HepG2 (cell line): ENCODE data around the gene ZNF324B. TPM values are rescaled to one million over a fixed set of nuclear protein-coding genes. Genes with fewer than 3 reads are reported as not detected.

Experiments used
- ATAC-seq: fragments of 200-7000 bp; cut with Tn5 transposase; 3 replicates; pipeline ENCODE4 v1.9.1; 2020; ENCODE audit warnings: mild to moderate bottlenecking, moderate library complexity
- BruUV-seq: library from RNA; stranded (reverse); fragments of 400-500 nt; replicated peaks from 2 replicates; lab custom pipeline; 2021; lab: Mats Ljungman, UMichigan
- CTCF ChIA-PET: fragments of 300-600 bp; formaldehyde crosslinking; extraction: SDS; loops from one replicate; lab custom pipeline; 2021; ENCODE audit warnings: low total read pairs, inconsistent platforms, low intra/inter-chr PET ratio; lab: Yijun Ruan, JAX
- POLR2A ChIA-PET: fragments of 350-600 bp; sonication (Branson Sonifier 250); formaldehyde crosslinking; loops from one replicate; lab custom pipeline; 2020; ENCODE audit warnings: antibody characterized with exemption, inconsistent platforms; lab: Yijun Ruan, JAX
- DNase-seq: peaks from one replicate; pipeline ENCODE4 v3.0.0-alpha.2; 2015; ENCODE audit warnings: low spot score
- FAIRE-seq: peaks from 3 replicates; lab custom pipeline; 2011; peaks lifted over from hg19 to GRCh38; lab: Jason Lieb, UNC
- H2AFZ ChIP-seq: one replicate; pipeline ENCODE4 v1.6.1; 2011; ENCODE audit warnings: low read length, inconsistent platforms
- H3K27ac ChIP-seq: fragments of 300-600 bp; 3 replicates; pipeline ENCODE4 v1.8.0; 2011; ENCODE audit warnings: mixed run types, mild to moderate bottlenecking, mixed read lengths, low read length, inconsistent platforms; ENCODE audit not compliant: insufficient read depth; ENCODE audit errors: extremely low read length
- H3K27me3 ChIP-seq, 2 experiments: fragments of 200-600 bp in 1 of 2; 2 replicates in 1 of 2; 3 replicates in 1 of 2; pipeline versions ENCODE4 v1.6.0 to v1.8.0; 2011; ENCODE audit warnings: low read length in 2 of 2, mild to moderate bottlenecking in 2 of 2, moderate library complexity in 2 of 2, inconsistent platforms in 1 of 2; ENCODE audit not compliant: insufficient read depth in 2 of 2, control insufficient read depth in 1 of 2
- H3K36me3 ChIP-seq, 2 experiments: fragments of 200-600 bp in 1 of 2; replicated peaks in 1 of 2; 2 replicates in 1 of 2; 3 replicates in 1 of 2; pipeline versions ENCODE4 v1.5.1 to v1.8.0; 2011; ENCODE audit warnings: low read length in 2 of 2, inconsistent platforms in 1 of 2; ENCODE audit not compliant: insufficient read depth in 2 of 2, control insufficient read depth in 1 of 2
- H3K4me1 ChIP-seq: 2 replicates; pipeline ENCODE4 v1.5.1; 2012; ENCODE audit warnings: low read length, inconsistent platforms; ENCODE audit not compliant: insufficient read depth
- H3K4me2 ChIP-seq: 2 replicates; pipeline ENCODE4 v1.6.0; 2011; ENCODE audit warnings: low read depth, low read length, inconsistent platforms
- H3K4me3 ChIP-seq, 3 experiments: fragments of 200-600 bp in 1 of 3; sonication (generic), shearing (Covaris generic) in 1 of 3; replicated peaks in 1 of 3; 2 replicates each; pipeline ENCODE4 v1.5.1; 2011 to 2016; ENCODE audit warnings: low read length in 3 of 3, inconsistent platforms in 2 of 3, low read depth in 2 of 3, mild to moderate bottlenecking in 2 of 3, control low read depth in 1 of 3, mixed read lengths in 1 of 3; ENCODE audit not compliant: insufficient read depth in 1 of 3
- H3K79me2 ChIP-seq: one replicate; pipeline ENCODE4 v1.6.1; 2011; ENCODE audit warnings: low read length, inconsistent platforms; ENCODE audit not compliant: insufficient read depth
- H3K9ac ChIP-seq: 2 replicates; pipeline ENCODE4 v1.6.0; 2011; ENCODE audit warnings: mild to moderate bottlenecking, low read depth, low read length, inconsistent platforms; ENCODE audit not compliant: insufficient read depth
- H3K9me3 ChIP-seq: 2 replicates; pipeline ENCODE4 v1.5.1; 2012; ENCODE audit warnings: mild to moderate bottlenecking, low read length
- H4K20me1 ChIP-seq: 2 replicates; pipeline ENCODE4 v1.6.0; 2011; ENCODE audit warnings: inconsistent platforms, mild to moderate bottlenecking, low read length, moderate library complexity; ENCODE audit not compliant: insufficient read depth
- ATF1 ChIP-seq: IDR thresholded peaks from 2 replicates; pipeline ENCODE4 v1.6.1; 2016; ENCODE audit warnings: mild to moderate bottlenecking, control low read depth
- KDM4B ChIP-seq: sonication (generic); formaldehyde crosslinking; IDR thresholded peaks from 2 replicates; pipeline ENCODE4 v1.4.0; 2020; ENCODE audit warnings: missing genetic modification reagents
- MXI1 ChIP-seq: IDR thresholded peaks from 3 replicates; pipeline ENCODE4 v1.6.1; 2012; ENCODE audit warnings: low read depth, low read length, inconsistent platforms, borderline replicate concordance
- NFE2 ChIP-seq: sonication (generic); formaldehyde crosslinking; IDR thresholded peaks from 2 replicates; pipeline ENCODE4 v1.4.0; 2020; ENCODE audit warnings: missing genetic modification reagents
- YEATS4 ChIP-seq: sonication (generic); formaldehyde crosslinking; IDR thresholded peaks from 2 replicates; pipeline ENCODE4 v1.4.0; 2020; ENCODE audit warnings: missing genetic modification reagents, borderline replicate concordance
- WGBS: methylation state at CpG from one replicate; pipeline ENCODE4 v1.1.6; 2017; ENCODE audit warnings: low lambda C conversion rate; 5-methylcytosine and 5-hydroxymethylcytosine counted together
- in situ Hi-C: cut with HindIII; loops from 2 replicates; pipeline ENCODE4 v1.10.0; 2017; ENCODE audit warnings: low pct_unique_long_range_greater_than_20kb; ENCODE audit not compliant: extremely low pct_ligation_motif_present
- intact Hi-C: fragments of 100-400 bp; cut with micrococcal nuclease; formaldehyde crosslinking; loops from one replicate; pipeline ENCODE4 v1.10.0; 2022; ENCODE audit not compliant: unreplicated experiment
- polyA plus RNA-seq, 8 experiments: library from polyadenylated mRNA; depleted of rRNA in 3 of 8; stranded (reverse) in 7 of 8; unstranded in 1 of 8; fragments of >200 nt; fragmentation: Illumina TruSeq in 4 of 8; extraction: Trizol in 4 of 8; gene quantifications; 2 replicates each; pipeline versions ENCODE4 v1.2.1 to v1.2.3, GENCODE V29; 2011 to 2016; ENCODE audit warnings: low read depth in 4 of 8, missing spikeins in 1 of 8, mixed read lengths in 1 of 8; ENCODE audit not compliant: insufficient read depth in 1 of 8
- total RNA-seq, 5 experiments: library from RNA; depleted of rRNA; stranded (reverse); fragments of >200 nt; fragmentation: Illumina TruSeq; extraction: Trizol; gene quantifications; 2 replicates each; pipeline ENCODE4 v1.2.3, GENCODE V29; 2016; ENCODE audit warnings: low read depth in 1 of 5
- TF ChIP-seq, protein P1 (sequence below), 2 experiments: fragments of 450-650 bp in 1 of 2; sonication (generic) in 1 of 2; formaldehyde crosslinking in 1 of 2; IDR thresholded peaks; 2 replicates each; pipeline versions ENCODE4 v1.6.1 to v1.8.0; 2016 to 2022; ENCODE audit warnings: antibody characterized with exemption in 1 of 2, mild to moderate bottlenecking in 1 of 2, missing genetic modification reagents in 1 of 2
- TF ChIP-seq, protein P2 (sequence below): sonication (generic); formaldehyde crosslinking; IDR thresholded peaks from 2 replicates; pipeline ENCODE4 v1.9.0; 2021; ENCODE audit warnings: missing genetic modification reagents, mild to moderate bottlenecking, borderline replicate concordance
- TF ChIP-seq, protein P3 (sequence below): sonication (generic); formaldehyde crosslinking; IDR thresholded peaks from 2 replicates; pipeline ENCODE4 v1.4.0; 2020; ENCODE audit warnings: missing genetic modification reagents
- TF ChIP-seq, protein P4 (sequence below): fragments of 450-650 bp; IDR thresholded peaks from 2 replicates; pipeline ENCODE4 v1.6.1; 2016

The ZNF324B gene
- total and polyA plus RNA-seq, 2 of the 13 experiments (the other 11 are each of a cell fraction or from before 2014, with no cell fraction given), result 0.53 to 3.0 TPM

DNA sequence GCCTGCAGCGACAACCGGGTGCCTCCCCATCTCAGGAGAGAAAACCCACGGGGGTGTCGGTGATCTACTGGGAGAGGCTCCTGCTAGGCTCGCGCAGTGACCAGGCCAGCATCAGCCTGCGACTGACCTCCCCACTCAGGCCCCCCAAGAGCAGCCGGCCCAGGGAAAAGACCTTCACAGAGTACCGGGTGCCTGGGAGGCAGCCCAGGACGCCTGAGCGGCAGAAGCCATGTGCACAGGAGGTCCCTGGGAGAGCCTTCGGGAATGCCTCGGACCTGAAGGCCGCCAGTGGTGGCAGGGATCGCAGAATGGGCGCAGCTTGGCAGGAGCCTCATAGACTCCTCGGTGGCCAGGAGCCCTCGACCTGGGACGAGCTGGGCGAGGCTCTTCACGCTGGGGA lies 3.9 kb downstream of the ZNF324B start (continued):
- TF ChIP-seq, protein P1, sequence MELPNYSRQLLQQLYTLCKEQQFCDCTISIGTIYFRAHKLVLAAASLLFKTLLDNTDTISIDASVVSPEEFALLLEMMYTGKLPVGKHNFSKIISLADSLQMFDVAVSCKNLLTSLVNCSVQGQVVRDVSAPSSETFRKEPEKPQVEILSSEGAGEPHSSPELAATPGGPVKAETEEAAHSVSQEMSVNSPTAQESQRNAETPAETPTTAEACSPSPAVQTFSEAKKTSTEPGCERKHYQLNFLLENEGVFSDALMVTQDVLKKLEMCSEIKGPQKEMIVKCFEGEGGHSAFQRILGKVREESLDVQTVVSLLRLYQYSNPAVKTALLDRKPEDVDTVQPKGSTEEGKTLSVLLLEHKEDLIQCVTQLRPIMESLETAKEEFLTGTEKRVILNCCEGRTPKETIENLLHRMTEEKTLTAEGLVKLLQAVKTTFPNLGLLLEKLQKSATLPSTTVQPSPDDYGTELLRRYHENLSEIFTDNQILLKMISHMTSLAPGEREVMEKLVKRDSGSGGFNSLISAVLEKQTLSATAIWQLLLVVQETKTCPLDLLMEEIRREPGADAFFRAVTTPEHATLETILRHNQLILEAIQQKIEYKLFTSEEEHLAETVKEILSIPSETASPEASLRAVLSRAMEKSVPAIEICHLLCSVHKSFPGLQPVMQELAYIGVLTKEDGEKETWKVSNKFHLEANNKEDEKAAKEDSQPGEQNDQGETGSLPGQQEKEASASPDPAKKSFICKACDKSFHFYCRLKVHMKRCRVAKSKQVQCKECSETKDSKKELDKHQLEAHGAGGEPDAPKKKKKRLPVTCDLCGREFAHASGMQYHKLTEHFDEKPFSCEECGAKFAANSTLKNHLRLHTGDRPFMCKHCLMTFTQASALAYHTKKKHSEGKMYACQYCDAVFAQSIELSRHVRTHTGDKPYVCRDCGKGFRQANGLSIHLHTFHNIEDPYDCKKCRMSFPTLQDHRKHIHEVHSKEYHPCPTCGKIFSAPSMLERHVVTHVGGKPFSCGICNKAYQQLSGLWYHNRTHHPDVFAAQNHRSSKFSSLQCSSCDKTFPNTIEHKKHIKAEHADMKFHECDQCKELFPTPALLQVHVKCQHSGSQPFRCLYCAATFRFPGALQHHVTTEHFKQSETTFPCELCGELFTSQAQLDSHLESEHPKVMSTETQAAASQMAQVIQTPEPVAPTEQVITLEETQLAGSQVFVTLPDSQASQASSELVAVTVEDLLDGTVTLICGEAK (IDR thresholded peaks at IDR 0.05), result no peak
- TF ChIP-seq, protein P1 (CRISPR knock-in tag; IDR thresholded peaks at IDR 0.05), result no peak
- TF ChIP-seq KDM4B (CRISPR knock-in tag) (no peak), YEATS4 (CRISPR knock-in tag) (no peak)

DNA sequence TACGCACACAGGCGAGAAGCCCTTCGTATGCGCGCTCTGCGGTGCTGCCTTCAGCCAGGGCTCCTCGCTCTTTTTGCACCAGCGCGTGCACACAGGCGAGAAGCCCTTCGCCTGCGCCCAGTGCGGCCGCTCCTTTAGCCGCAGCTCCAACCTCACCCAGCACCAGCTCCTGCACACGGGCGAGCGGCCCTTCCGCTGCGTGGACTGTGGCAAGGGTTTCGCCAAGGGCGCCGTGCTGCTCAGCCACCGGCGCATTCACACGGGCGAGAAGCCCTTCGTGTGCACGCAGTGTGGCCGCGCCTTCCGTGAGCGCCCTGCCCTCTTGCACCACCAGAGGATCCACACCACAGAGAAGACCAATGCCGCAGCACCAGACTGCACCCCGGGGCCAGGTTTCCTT lies 4.7 kb downstream of the ZNF324B start:
- in situ Hi-C loops, result no loop called here
- ChIA-PET CTCF (no interaction called here), POLR2A (no interaction called here)
- WGBS, result 97% methylated on average over 35 of the region's 35 CpGs
- no peak for ATAC-seq
- Histone ChIP-seq H3K9ac (no peak overlapping the region), H3K4me1 (no peaks in the 10 kb centered on the region), H3K27ac (no peak overlapping the region), H3K36me3 (no peaks in the 10 kb centered on the region), H4K20me1 (no peaks in the 10 kb centered on the region), H3K27me3 (no peaks in the 10 kb centered on the region), H3K9me3 (no peaks in the 10 kb centered on the region), H3K4me3 (no peak overlapping the region), H3K4me2 (no peak overlapping the region), H3K79me2 (no peaks in the 10 kb centered on the region), H2AFZ (no peak overlapping the region)
- BruUV-seq, result no TSS peak
- FAIRE-seq, result no peak
- intact Hi-C loops, result no loop called here
- no peak for DNase-seq
- no peak for TF ChIP-seq ATF1
- TF ChIP-seq MXI1, result no peak
- TF ChIP-seq, protein P2, sequence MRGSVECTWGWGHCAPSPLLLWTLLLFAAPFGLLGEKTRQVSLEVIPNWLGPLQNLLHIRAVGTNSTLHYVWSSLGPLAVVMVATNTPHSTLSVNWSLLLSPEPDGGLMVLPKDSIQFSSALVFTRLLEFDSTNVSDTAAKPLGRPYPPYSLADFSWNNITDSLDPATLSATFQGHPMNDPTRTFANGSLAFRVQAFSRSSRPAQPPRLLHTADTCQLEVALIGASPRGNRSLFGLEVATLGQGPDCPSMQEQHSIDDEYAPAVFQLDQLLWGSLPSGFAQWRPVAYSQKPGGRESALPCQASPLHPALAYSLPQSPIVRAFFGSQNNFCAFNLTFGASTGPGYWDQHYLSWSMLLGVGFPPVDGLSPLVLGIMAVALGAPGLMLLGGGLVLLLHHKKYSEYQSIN (CRISPR knock-in tag), result no peak
- TF ChIP-seq, protein P3, sequence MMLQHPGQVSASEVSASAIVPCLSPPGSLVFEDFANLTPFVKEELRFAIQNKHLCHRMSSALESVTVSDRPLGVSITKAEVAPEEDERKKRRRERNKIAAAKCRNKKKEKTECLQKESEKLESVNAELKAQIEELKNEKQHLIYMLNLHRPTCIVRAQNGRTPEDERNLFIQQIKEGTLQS (CRISPR knock-in tag), result no peak
- TF ChIP-seq NFE2 (CRISPR knock-in tag), result no peak
- TF ChIP-seq, protein P4, sequence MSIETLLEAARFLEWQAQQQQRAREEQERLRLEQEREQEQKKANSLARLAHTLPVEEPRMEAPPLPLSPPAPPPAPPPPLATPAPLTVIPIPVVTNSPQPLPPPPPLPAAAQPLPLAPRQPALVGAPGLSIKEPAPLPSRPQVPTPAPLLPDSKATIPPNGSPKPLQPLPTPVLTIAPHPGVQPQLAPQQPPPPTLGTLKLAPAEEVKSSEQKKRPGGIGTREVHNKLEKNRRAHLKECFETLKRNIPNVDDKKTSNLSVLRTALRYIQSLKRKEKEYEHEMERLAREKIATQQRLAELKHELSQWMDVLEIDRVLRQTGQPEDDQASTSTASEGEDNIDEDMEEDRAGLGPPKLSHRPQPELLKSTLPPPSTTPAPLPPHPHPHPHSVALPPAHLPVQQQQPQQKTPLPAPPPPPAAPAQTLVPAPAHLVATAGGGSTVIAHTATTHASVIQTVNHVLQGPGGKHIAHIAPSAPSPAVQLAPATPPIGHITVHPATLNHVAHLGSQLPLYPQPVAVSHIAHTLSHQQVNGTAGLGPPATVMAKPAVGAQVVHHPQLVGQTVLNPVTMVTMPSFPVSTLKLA, result no peak
